HG03280 (cell line): ENCODE results near the gene ITPR1.
"Not testable (repeated sequence)": the region's sequence is repeated elsewhere in the genome, so short reads cannot be mapped to it uniquely, and the experiment has no call there.

Experiments
- ATAC-seq: cut with Tn5 transposase; IDR thresholded peaks from one replicate; pipeline ENCODE4 v1.9.1; 2021; ENCODE audit warnings: mild to moderate bottlenecking, moderate library complexity; ENCODE audit not compliant: unreplicated experiment

ITPR1 gene

GRCh38 chr3:4588466-4588865 lies 95.3 kb downstream of the ITPR1 start:
- ATAC-seq: no peak

- ATAC-seq: no peak
Observed at GRCh38 chr3:4589475-4590097, 96.4 kb downstream of the ITPR1 start.

DNA sequence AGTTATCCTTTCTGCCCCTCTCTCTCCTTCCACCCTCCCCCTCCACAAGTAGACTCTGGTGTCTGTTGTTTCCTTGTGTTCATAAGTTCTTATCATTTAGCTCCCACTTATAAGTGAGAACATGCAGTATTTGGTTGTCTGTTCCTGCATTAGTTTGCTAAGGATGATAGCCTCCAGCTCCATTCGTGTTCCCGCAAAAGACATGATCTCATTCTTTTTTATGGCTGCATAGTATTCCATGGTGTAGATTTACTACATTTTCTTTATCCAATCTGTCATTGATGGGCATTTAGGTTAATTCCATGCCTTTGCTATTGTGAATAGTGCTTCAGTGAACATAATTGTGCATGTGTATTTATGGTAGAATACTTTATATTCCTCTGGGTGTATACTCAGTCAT lies 97.7 kb downstream of the ITPR1 start:
- ATAC-seq: not testable (repeated sequence)

GRCh38 chr3:4591669-4592068 lies 98.5 kb downstream of the ITPR1 start:
- no peak for ATAC-seq

- no peak for ATAC-seq
Observed at GRCh38 chr3:4593014-4593413, 99.9 kb downstream of the ITPR1 start.

DNA sequence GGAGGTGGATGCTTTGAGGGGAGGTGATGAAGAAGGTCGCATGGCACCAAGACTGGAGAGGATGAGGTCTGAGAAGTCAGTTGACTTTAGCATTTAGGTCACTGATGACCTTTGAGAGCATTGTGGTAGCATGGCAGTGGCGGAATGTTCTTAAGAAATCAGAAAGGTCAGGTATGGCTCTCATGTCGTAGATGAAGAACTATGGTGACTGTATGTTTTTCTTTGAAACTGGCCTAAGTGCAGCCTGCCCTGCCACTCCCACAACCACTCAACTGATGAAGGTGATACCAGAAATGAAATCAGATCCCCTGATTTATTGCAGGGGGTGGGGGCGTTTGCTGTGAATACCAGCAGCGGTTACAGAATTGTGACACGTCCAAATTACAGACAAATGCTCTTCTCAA lies 102.6 kb downstream of the ITPR1 start:
- no peak for ATAC-seq

DNA sequence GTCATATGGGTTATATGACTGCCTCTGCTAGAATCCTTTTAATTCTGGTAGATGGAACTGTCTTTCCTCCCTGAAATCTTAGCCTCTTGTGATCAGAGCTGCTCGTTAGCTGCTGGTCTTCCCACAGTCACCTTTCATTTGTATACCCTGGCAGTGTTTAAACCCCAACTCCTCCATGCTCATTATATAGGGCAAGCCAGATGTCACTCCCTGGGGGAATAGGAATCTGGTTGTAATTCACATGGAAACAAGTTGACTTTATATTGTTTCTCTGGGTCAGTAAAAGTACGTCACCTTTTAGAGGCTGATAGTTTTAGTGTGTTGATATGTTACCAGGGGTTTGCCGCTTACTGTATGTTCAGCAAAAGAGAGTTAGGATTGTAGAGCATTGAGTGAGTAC lies 103.5 kb downstream of the ITPR1 start:
- ATAC-seq: no peak

GRCh38 chr3:4597208-4597985 lies 104.2 kb downstream of the ITPR1 start:
- ATAC-seq: no peak

- ATAC-seq: not testable (repeated sequence)
Observed at GRCh38 chr3:4598232-4598631, 105.1 kb downstream of the ITPR1 start.

GRCh38 chr3:4599612-4600011 lies 106.5 kb downstream of the ITPR1 start:
- ATAC-seq: no peak

DNA sequence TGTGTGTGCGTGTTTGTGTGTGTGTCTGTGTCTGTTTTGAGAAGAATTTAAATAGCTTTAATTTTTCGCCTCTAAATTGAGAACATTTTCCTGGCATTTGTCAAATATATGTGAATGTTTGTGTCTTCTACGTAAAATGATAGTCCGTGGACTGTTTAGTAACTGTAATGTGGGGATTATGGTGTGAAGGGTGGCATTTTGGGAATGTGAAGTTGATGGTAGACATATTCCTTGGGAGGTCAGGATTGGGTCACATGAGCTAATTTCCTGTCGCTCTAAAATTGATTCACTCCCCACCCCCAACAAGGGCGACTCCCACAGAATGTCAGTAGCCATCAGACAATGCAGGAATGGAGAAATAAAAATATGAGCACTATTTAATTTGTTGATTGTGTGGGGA lies 107.3 kb downstream of the ITPR1 start:
- no peak for ATAC-seq

GRCh38 chr3:4601892-4602291 lies 108.7 kb downstream of the ITPR1 start:
- ATAC-seq: no peak

- ATAC-seq: no peak
Observed at GRCh38 chr3:4604693-4605092, 111.5 kb downstream of the ITPR1 start.

GRCh38 chr3:4606911-4607310 lies 113.8 kb downstream of the ITPR1 start:
- no peak for ATAC-seq

DNA sequence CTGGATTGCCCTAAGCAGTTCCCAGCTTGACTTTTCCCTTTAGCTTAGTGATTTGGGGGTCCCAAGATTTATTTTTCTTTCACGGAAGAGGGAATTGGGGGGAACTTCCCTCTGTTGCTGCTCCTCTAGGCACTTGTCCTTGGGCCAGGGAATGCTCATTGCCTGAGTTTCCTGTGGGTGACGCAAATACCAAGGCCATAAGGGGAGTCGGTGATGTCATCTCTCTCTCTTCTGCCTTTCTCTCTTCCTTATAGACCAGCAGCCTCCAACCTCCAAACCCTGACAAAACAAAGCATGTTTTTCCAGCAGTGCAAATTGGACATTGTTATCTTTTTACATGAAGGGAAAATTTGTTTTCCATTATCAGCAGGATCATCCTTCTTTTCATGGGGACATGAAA lies 120.2 kb downstream of the ITPR1 start:
- ATAC-seq: no peak

GRCh38 chr3:4614070-4614469 lies 120.9 kb downstream of the ITPR1 start:
- ATAC-seq: no peak

DNA sequence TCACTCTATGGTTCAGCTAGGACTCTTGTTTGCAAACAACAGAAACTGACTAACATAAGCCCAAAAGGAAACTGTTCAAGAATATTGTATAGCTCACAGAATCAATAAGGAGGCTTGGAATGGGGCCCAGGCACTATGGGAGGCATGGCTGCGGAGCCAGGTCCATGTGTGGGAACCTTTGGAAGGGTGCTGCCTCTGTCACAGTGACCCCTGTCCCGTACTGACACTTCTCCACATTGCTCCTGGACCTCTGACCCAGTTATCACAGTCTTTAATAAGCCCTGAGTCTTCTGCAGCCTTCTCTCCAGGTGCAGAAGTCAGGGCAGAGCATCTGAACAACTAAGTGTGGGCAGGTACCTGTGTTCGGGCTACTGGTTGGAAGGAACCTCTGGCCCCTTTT lies 121.8 kb downstream of the ITPR1 start:
- no peak for ATAC-seq

DNA sequence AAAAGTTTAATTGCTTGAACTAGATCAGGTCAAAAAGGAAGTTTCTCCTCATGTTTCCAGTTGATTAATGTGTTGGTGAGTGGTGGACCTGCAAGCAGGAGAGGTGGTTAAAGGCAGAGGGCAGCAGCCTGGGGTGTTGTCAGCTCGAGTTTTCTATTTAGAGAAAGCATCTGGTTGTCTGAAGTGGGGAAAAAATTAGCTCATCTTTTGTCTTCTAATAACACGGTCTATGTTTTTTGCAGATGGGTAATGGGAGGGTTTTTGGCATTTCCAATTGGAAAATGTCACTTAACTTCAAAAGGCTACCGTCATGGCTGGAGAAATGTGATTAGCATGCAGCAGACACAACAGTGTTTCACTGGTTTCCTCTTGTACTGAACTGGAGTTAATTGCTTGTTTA lies 122.6 kb downstream of the ITPR1 start:
- no peak for ATAC-seq

GRCh38 chr3:4623421-4623999 lies 130.4 kb downstream of the ITPR1 start:
- no peak for ATAC-seq

- no peak for ATAC-seq
Observed at GRCh38 chr3:4627651-4628375, 134.7 kb downstream of the ITPR1 start.

GRCh38 chr3:4629095-4630007 lies 136.2 kb downstream of the ITPR1 start:
- ATAC-seq: no peak
